ENCODE data around the gene ATL3. TPM values are rescaled to one million over a fixed set of nuclear protein-coding genes. Genes with fewer than 3 reads are reported as not detected.

ATL3 gene
- total and polyA plus RNA-seq, 2 donors (not counting 1 experiment from before 2014, with no cell fraction given) = 111 to 147 TPM

DNA sequence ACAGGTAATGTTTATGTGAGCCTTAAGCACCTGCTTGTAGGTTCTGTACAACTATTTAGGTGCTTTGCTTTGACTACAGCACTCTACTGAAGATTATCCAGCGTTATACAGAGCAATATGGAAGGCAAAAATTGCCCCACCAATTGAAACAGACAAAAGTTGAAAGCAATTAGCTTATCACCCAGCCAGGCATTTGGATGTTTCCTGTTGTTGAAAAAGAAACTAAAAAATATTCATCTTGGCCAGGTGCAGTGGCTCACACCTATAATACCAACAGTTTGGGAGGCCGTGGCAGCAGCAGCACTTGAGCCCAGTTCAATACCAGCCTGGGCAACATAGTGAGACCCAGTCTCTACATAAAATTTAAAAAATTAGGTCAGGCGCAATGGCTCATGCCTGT is 18.5 kb downstream of the ATL3 start:
- no peak for TF ChIP-seq EZH2 (IDR thresholded peaks at IDR 0.05; ENCODE audit: low read length, missing control alignments)
- TF ChIP-seq, protein P1, sequence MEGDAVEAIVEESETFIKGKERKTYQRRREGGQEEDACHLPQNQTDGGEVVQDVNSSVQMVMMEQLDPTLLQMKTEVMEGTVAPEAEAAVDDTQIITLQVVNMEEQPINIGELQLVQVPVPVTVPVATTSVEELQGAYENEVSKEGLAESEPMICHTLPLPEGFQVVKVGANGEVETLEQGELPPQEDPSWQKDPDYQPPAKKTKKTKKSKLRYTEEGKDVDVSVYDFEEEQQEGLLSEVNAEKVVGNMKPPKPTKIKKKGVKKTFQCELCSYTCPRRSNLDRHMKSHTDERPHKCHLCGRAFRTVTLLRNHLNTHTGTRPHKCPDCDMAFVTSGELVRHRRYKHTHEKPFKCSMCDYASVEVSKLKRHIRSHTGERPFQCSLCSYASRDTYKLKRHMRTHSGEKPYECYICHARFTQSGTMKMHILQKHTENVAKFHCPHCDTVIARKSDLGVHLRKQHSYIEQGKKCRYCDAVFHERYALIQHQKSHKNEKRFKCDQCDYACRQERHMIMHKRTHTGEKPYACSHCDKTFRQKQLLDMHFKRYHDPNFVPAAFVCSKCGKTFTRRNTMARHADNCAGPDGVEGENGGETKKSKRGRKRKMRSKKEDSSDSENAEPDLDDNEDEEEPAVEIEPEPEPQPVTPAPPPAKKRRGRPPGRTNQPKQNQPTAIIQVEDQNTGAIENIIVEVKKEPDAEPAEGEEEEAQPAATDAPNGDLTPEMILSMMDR (conservative IDR thresholded peaks at IDR 0.05 in 1 of 2, IDR thresholded peaks at IDR 0.05 in 1 of 2; ENCODE audit: low read depth in 1 of 2, low read length in 2 of 2) = no peak
- no peaks in the 10 kb centered on the region for H4K20me1 ChIP-seq (ENCODE audit: control insufficient read depth, extremely low read depth, insufficient read depth, low read length)
- no peak overlapping the region for H3K4me3 ChIP-seq (replicated peaks in 1 of 4; ENCODE audit: control extremely low read depth in 1 of 4, insufficient read depth in 1 of 4, low read depth in 3 of 4, low read length in 4 of 4)
- peaks cover 17% of the 10 kb centered on the region for H3K79me2 ChIP-seq (ENCODE audit: control insufficient read depth, insufficient read depth, low read length)
- no peaks in the 10 kb centered on the region for H3K4me1 ChIP-seq (ENCODE audit: control insufficient read depth, extremely low read depth, insufficient read depth, low read length)
- no peak for DNase-seq (ENCODE audit: low read depth in 2 of 2)
- H2AFZ ChIP-seq (ENCODE audit: low read length) = no peak overlapping the region
- H3K9me3 ChIP-seq (ENCODE audit: control insufficient read depth, insufficient read depth, low read depth, low read length) = no peaks in the 10 kb centered on the region
- no peak overlapping the region for H3K27ac ChIP-seq (ENCODE audit: insufficient read depth, low read length)
- no peaks in the 10 kb centered on the region for H3K27me3 ChIP-seq (ENCODE audit: control insufficient read depth, insufficient read depth, low read length)
- peaks cover 9% of the 10 kb centered on the region for H3K36me3 ChIP-seq (ENCODE audit: control insufficient read depth, insufficient read depth, low read length)
- no peak overlapping the region for H3K9ac ChIP-seq (ENCODE audit: insufficient read depth, low read length)
- H3K4me2 ChIP-seq (ENCODE audit: extremely low read depth, insufficient read depth, low read length) = no peak overlapping the region

DNA sequence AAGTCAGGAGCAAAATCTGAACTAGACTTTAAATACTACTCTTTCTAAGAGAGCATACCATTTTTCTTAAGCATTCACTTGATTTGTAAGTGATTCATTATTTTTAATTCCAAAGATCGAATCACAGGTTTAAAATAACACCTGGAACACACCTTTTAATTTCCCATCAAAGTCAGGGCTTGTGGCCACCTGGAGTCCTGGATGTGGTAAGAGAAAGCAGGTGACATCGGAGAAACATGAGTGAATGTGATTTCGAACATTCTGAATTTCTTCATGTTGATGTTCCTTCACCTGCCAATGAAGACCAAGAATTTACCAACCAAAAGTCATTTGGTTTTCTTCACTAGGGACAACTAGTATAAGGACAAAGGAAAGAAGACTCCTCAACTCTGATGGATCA is 28.0 kb downstream of the ATL3 start:
- Histone ChIP-seq H4K20me1 (ENCODE audit: control insufficient read depth, extremely low read depth, insufficient read depth, low read length) (peaks cover 2% of the 10 kb centered on the region), H3K9me3 (ENCODE audit: control insufficient read depth, insufficient read depth, low read depth, low read length) (no peaks in the 10 kb centered on the region), H3K9ac (ENCODE audit: insufficient read depth, low read length) (no peak overlapping the region), H3K36me3 (ENCODE audit: control insufficient read depth, insufficient read depth, low read length) (peaks cover 8% of the 10 kb centered on the region), H3K79me2 (ENCODE audit: control insufficient read depth, insufficient read depth, low read length) (no peaks in the 10 kb centered on the region), H2AFZ (ENCODE audit: low read length) (no peak overlapping the region), H3K4me1 (ENCODE audit: control insufficient read depth, extremely low read depth, insufficient read depth, low read length) (no peaks in the 10 kb centered on the region), H3K4me2 (ENCODE audit: extremely low read depth, insufficient read depth, low read length) (no peak overlapping the region), H3K27me3 (ENCODE audit: control insufficient read depth, insufficient read depth, low read length) (no peaks in the 10 kb centered on the region), H3K4me3 (replicated peaks in 1 of 4; ENCODE audit: control extremely low read depth in 1 of 4, insufficient read depth in 1 of 4, low read depth in 3 of 4, low read length in 4 of 4) (no peak overlapping the region), H3K27ac (ENCODE audit: insufficient read depth, low read length) (no peak overlapping the region)
- DNase-seq (ENCODE audit: low read depth in 2 of 2) = no peak
- TF ChIP-seq, protein P1 (conservative IDR thresholded peaks at IDR 0.05 in 1 of 2, IDR thresholded peaks at IDR 0.05 in 1 of 2; ENCODE audit: low read depth in 1 of 2, low read length in 2 of 2) = no peak
- no peak for TF ChIP-seq EZH2 (IDR thresholded peaks at IDR 0.05; ENCODE audit: low read length, missing control alignments)

DNA sequence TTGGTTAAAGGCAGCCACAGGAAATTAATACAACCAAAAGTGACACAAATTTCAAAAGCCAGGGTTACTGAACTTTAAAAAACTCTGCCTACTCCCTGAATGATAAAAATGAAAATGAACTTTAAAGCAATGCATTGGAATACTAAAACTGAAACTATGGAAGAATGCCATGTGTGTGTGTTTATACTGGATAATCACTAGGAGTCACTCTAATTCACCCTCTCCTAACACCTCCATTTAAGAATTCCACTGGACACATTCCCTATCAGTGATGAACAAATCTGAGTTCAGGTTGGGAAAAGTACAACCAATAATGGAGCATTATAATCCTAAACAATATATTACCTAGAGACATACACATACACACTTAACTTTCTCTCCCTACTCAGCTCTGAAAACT is 29.4 kb downstream of the ATL3 start:
- Histone ChIP-seq H3K4me3 (replicated peaks in 1 of 4; ENCODE audit: control extremely low read depth in 1 of 4, insufficient read depth in 1 of 4, low read depth in 3 of 4, low read length in 4 of 4) (no peak overlapping the region), H3K9me3 (ENCODE audit: control insufficient read depth, insufficient read depth, low read depth, low read length) (no peaks in the 10 kb centered on the region), H3K27me3 (ENCODE audit: control insufficient read depth, insufficient read depth, low read length) (no peaks in the 10 kb centered on the region), H3K79me2 (ENCODE audit: control insufficient read depth, insufficient read depth, low read length) (no peaks in the 10 kb centered on the region), H3K27ac (ENCODE audit: insufficient read depth, low read length) (no peak overlapping the region), H3K4me1 (ENCODE audit: control insufficient read depth, extremely low read depth, insufficient read depth, low read length) (no peaks in the 10 kb centered on the region), H3K4me2 (ENCODE audit: extremely low read depth, insufficient read depth, low read length) (no peak overlapping the region), H2AFZ (ENCODE audit: low read length) (no peak overlapping the region), H4K20me1 (ENCODE audit: control insufficient read depth, extremely low read depth, insufficient read depth, low read length) (peaks cover 2% of the 10 kb centered on the region), H3K9ac (ENCODE audit: insufficient read depth, low read length) (no peak overlapping the region), H3K36me3 (ENCODE audit: control insufficient read depth, insufficient read depth, low read length) (peaks cover 6% of the 10 kb centered on the region)
- peak; percentile 19 to 48 for DNase-seq (ENCODE audit: low read depth in 2 of 2)
- TF ChIP-seq EZH2 (IDR thresholded peaks at IDR 0.05; ENCODE audit: low read length, missing control alignments) = no peak
- TF ChIP-seq, protein P1 (conservative IDR thresholded peaks at IDR 0.05 in 1 of 2, IDR thresholded peaks at IDR 0.05 in 1 of 2; ENCODE audit: low read depth in 1 of 2, low read length in 2 of 2) = peak in 1 of 2 donors; percentile 14
